Endothelial cell of umbilical vein (primary cell): Measurements from ENCODE around the gene COLQ. TPM values are rescaled to one million over a fixed set of nuclear protein-coding genes. Genes with fewer than 3 reads are reported as not detected.
"Not testable (repeated sequence)": the region's sequence is repeated elsewhere in the genome, so short reads cannot be mapped to it uniquely, and the experiment has no call there.

Experiments
- BruUV-seq: library from RNA; stranded (reverse); fragments of 400-500 nt; replicated peaks from 2 replicates; lab custom pipeline; 2021; lab: Mats Ljungman, UMichigan
- CTCF ChIA-PET: fragments of 300-600, 350-600 bp; sonication (Branson Sonifier 250); formaldehyde crosslinking; loops from one replicate; lab custom pipeline; 2021; ENCODE audit warnings: antibody characterized with exemption, inconsistent platforms; lab: Charles Lee
- POLR2A ChIA-PET: fragments of 300-600, 350-600 bp; sonication (Branson Sonifier 250); formaldehyde crosslinking; loops from one replicate; lab custom pipeline; 2021; ENCODE audit warnings: antibody characterized with exemption, inconsistent platforms; lab: Charles Lee
- DNase-seq: peaks from one replicate; pipeline ENCODE4 v3.0.0-alpha.2; 2011; ENCODE audit warnings: low read depth, low spot score
- FAIRE-seq: peaks from 2 replicates; lab custom pipeline; 2011; peaks lifted over from hg19 to GRCh38; lab: Jason Lieb, UNC
- H2AFZ ChIP-seq: 2 replicates; pipeline ENCODE4 v1.6.0; 2012; ENCODE audit warnings: low read depth, low read length, control low read depth, inconsistent platforms
- H3K27ac ChIP-seq: 2 replicates; pipeline ENCODE4 v1.5.1; 2011; ENCODE audit warnings: low read depth, mild to moderate bottlenecking, control low read depth, low read length, moderate library complexity; ENCODE audit not compliant: insufficient read depth
- H3K27me3 ChIP-seq, 2 experiments: 2 replicates each; pipeline versions ENCODE4 v1.6.0 to v1.6.1; 2011; ENCODE audit warnings: low read length in 2 of 2, mixed read lengths in 1 of 2; ENCODE audit not compliant: control insufficient read depth in 2 of 2, insufficient read depth in 2 of 2
- H3K36me3 ChIP-seq, 2 experiments: 2 replicates in 1 of 2; 3 replicates in 1 of 2; pipeline ENCODE4 v1.5.1; 2011; ENCODE audit warnings: low read length in 2 of 2, mild to moderate bottlenecking in 1 of 2, moderate library complexity in 1 of 2; ENCODE audit not compliant: control insufficient read depth in 2 of 2, insufficient read depth in 2 of 2; ENCODE audit errors: extremely low read depth in 1 of 2
- H3K4me1 ChIP-seq: 3 replicates; pipeline ENCODE4 v1.5.1; 2011; ENCODE audit warnings: mild to moderate bottlenecking, low read length; ENCODE audit not compliant: control insufficient read depth, insufficient read depth; ENCODE audit errors: extremely low read depth
- H3K4me2 ChIP-seq: 2 replicates; pipeline ENCODE4 v1.6.1; 2011; ENCODE audit warnings: low read length, control low read depth, mixed read lengths; ENCODE audit not compliant: insufficient read depth
- H3K4me3 ChIP-seq, 3 experiments: fragments of 200-600 bp in 1 of 3; sonication (generic), shearing (Covaris generic) in 1 of 3; replicated peaks in 1 of 3; 2 replicates each; pipeline ENCODE4 v1.5.1; 2011 to 2016; ENCODE audit warnings: control low read depth in 3 of 3, low read length in 3 of 3, mild to moderate bottlenecking in 2 of 3, inconsistent platforms in 1 of 3, low read depth in 1 of 3, moderate library complexity in 1 of 3; ENCODE audit not compliant: insufficient read depth in 1 of 3
- H3K79me2 ChIP-seq: 2 replicates; pipeline ENCODE4 v1.6.0; 2012; ENCODE audit warnings: low read length, inconsistent platforms; ENCODE audit not compliant: control insufficient read depth, insufficient read depth
- H3K9ac ChIP-seq: replicated peaks from 2 replicates; pipeline ENCODE3; 2011; ENCODE audit warnings: low read length, control low read depth; ENCODE audit not compliant: insufficient read depth; ENCODE audit errors: extremely low read depth
- H3K9me1 ChIP-seq: replicated peaks from 3 replicates; pipeline ENCODE4 v1.6.0; 2011; ENCODE audit warnings: mild to moderate bottlenecking, low read length; ENCODE audit not compliant: control insufficient read depth, insufficient read depth; ENCODE audit errors: extremely low read depth
- H3K9me3 ChIP-seq: replicated peaks from 2 replicates; pipeline ENCODE4 v1.5.1; 2012; ENCODE audit warnings: low read length, inconsistent platforms; ENCODE audit not compliant: control insufficient read depth, insufficient read depth
- H4K20me1 ChIP-seq: replicated peaks from 2 replicates; pipeline ENCODE3; 2011; ENCODE audit warnings: mild to moderate bottlenecking, low read length; ENCODE audit not compliant: control insufficient read depth, insufficient read depth; ENCODE audit errors: extremely low read depth
- FOS ChIP-seq: IDR thresholded peaks from 2 replicates; pipeline ENCODE4 v1.6.1; 2011; ENCODE audit warnings: mild to moderate bottlenecking, low read length, moderate library complexity, borderline replicate concordance; ENCODE audit not compliant: insufficient read depth
- GATA2 ChIP-seq: IDR thresholded peaks from 2 replicates; pipeline ENCODE4 v1.7.0; 2011; ENCODE audit warnings: low read depth, mild to moderate bottlenecking, moderate library complexity, mixed read lengths, low read length; ENCODE audit not compliant: insufficient read length, insufficient read depth
- JUN ChIP-seq: IDR thresholded peaks from 2 replicates; pipeline ENCODE4 v1.6.1; 2011; ENCODE audit warnings: borderline replicate concordance, low read depth; ENCODE audit not compliant: insufficient read length, insufficient read depth
- MAX ChIP-seq: IDR thresholded peaks from 2 replicates; pipeline ENCODE4 v1.6.1; 2011; ENCODE audit not compliant: insufficient read depth, insufficient read length
- POLR2A ChIP-seq: IDR thresholded peaks from 2 replicates; pipeline ENCODE4 v1.6.1; 2012; ENCODE audit warnings: low read depth, mild to moderate bottlenecking, control low read depth, low read length
- dilution Hi-C: fragments of 300-500 bp; cut with MboI; formaldehyde crosslinking; loops from one replicate; pipeline ENCODE4 v1.15.0; 2019; ENCODE audit warnings: low sequenced_read_pairs; ENCODE audit not compliant: extremely low pct_ligation_motif_present
- intact Hi-C: fragments of 100-400 bp; cut with micrococcal nuclease; formaldehyde crosslinking; loops from one replicate; pipeline ENCODE4 v1.10.0; 2022
- polyA plus RNA-seq, 4 experiments: library from polyadenylated mRNA; depleted of rRNA in 3 of 4; stranded (reverse) in 3 of 4; unstranded in 1 of 4; fragments of >200 nt; gene quantifications; 2 replicates each; pipeline versions ENCODE4 v1.2.1 to v1.2.3, GENCODE V29; 2011 to 2012; ENCODE audit warnings: missing spikeins in 1 of 4
- total RNA-seq: library from RNA; stranded (reverse); gene quantifications from 2 replicates; pipeline ENCODE4 v1.2.3, GENCODE V29; 2021

COLQ gene
- total and polyA plus RNA-seq, 2 donors (not counting 3 experiments of a cell fraction or from before 2014, with no cell fraction given): 2.0 to 2.3 TPM

DNA sequence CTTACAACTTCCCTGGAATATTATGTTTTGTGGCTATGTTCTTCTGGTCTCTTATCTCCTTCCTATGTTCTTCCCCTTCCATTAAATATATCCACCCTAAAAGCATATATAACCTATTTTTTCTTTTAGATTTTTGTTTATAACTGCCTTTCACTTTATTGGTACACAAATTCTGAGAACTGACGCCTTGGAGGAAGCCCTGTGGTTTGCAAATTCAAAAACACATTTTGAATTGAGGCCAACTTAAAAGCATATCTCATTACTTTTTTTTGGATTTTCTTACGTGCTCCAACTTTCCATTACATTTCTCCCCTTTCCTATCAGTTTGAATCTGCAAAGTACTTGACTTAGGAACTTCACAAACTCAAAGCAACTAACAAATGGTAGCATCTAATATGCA lies 15.3 kb upstream of the COLQ start:
- no peaks in the 10 kb centered on the region for H3K4me1 ChIP-seq
- no peak overlapping the region for H3K9ac ChIP-seq
- H2AFZ ChIP-seq: no peak overlapping the region
- no peak overlapping the region for H3K27ac ChIP-seq
- H3K4me2 ChIP-seq: no peak overlapping the region
- DNase-seq (no peak), FAIRE-seq (no peak)
- no peak overlapping the region for H3K4me3 ChIP-seq
- no peaks in the 10 kb centered on the region for H3K79me2 ChIP-seq
- BruUV-seq: no TSS peak
- H3K9me1 ChIP-seq: no peaks in the 10 kb centered on the region
- POLR2A ChIA-PET: no interaction called here
- intact Hi-C loops (no loop called here), dilution Hi-C loops (no loop called here)
- peaks cover 0 to 2% of the 10 kb centered on the region in 2 experiments for H3K27me3 ChIP-seq
- no peaks in the 10 kb centered on the region for H4K20me1 ChIP-seq
- H3K36me3 ChIP-seq: no peaks in the 10 kb centered on the region
- TF ChIP-seq FOS (no peak), POLR2A (no peak), JUN (no peak)
- CTCF ChIA-PET: no interaction called here
- no peaks in the 10 kb centered on the region for H3K9me3 ChIP-seq

GRCh38 chr3:15535732-15536131 lies 14.2 kb upstream of the COLQ start:
- Histone ChIP-seq H3K4me1 (no peaks in the 10 kb centered on the region), H3K9me1 (no peaks in the 10 kb centered on the region), H3K9me3 (no peaks in the 10 kb centered on the region), H3K27me3 (peaks cover 0 to 2% of the 10 kb centered on the region in 2 experiments), H3K9ac (no peak overlapping the region), H3K4me2 (no peak overlapping the region), H2AFZ (no peak overlapping the region), H3K79me2 (no peaks in the 10 kb centered on the region), H3K36me3 (no peaks in the 10 kb centered on the region), H4K20me1 (no peaks in the 10 kb centered on the region), H3K27ac (no peak overlapping the region), H3K4me3 (no peak overlapping the region)
- ChIA-PET POLR2A (no interaction called here), CTCF (interaction anchor here (0.8 kb wide), 1 partner anchor 131 kb away, joined by 4 read pairs; no protein-coding TSS in a partner anchor)
- no peak for TF ChIP-seq MAX
- no peak for TF ChIP-seq GATA2
- TF ChIP-seq FOS: no peak
- no peak for FAIRE-seq
- no TSS peak for BruUV-seq
- DNase-seq: no peak
- intact Hi-C loops: no loop called here
- dilution Hi-C loops: no loop called here

- H4K20me1 ChIP-seq, FAIRE-seq, H3K4me3 ChIP-seq, H3K27me3 ChIP-seq, H3K27ac ChIP-seq, H3K36me3 ChIP-seq, intact Hi-C loops, H3K9ac ChIP-seq, dilution Hi-C loops, H3K9me1 ChIP-seq, H2AFZ ChIP-seq, H3K79me2 ChIP-seq, CTCF ChIA-PET, DNase-seq, BruUV-seq, POLR2A ChIA-PET, H3K4me2 ChIP-seq, H3K9me3 ChIP-seq, H3K4me1 ChIP-seq: not testable (repeated sequence)
Measured at GRCh38 chr3:15532614-15533013, 11.1 kb upstream of the COLQ start.
